Liver (tissue), 9 donors: Measurements from ENCODE around the gene ELK1. TPM values are rescaled to one million over a fixed set of nuclear protein-coding genes. Genes with fewer than 3 reads are reported as not detected.
"Not testable (repeated sequence)": the region's sequence is repeated elsewhere in the genome, so short reads cannot be mapped to it uniquely, and the experiment has no call there.

ENCODE experiments used
- DNase-seq: peaks from one replicate; pipeline ENCODE4 v3.0.0-alpha.2; 2017; ENCODE audit warnings: low spot score
- H3K27ac ChIP-seq, 2 donors: one replicate each; pipeline ENCODE4 v1.7.0; 2013; ENCODE audit warnings: inconsistent platforms in 2 of 2, low read length in 2 of 2, control low read depth in 1 of 2, low read depth in 1 of 2, mild to moderate bottlenecking in 1 of 2
- H3K27me3 ChIP-seq, 4 donors: one replicate each; pipeline versions ENCODE4 v1.6.1 to v1.7.0; 2013; ENCODE audit warnings: low read length in 3 of 4, inconsistent platforms in 1 of 4, mild to moderate bottlenecking in 1 of 4, moderate library complexity in 1 of 4; ENCODE audit not compliant: control insufficient read depth in 4 of 4, insufficient read depth in 4 of 4
- H3K36me3 ChIP-seq, 4 donors: one replicate each; pipeline versions ENCODE4 v1.6.1 to v1.7.0; 2013; ENCODE audit warnings: low read length in 3 of 4, mild to moderate bottlenecking in 3 of 4, low read depth in 1 of 4, moderate library complexity in 1 of 4; ENCODE audit not compliant: control insufficient read depth in 4 of 4, insufficient read depth in 3 of 4
- H3K4me1 ChIP-seq, 4 donors: one replicate each; pipeline versions ENCODE4 v1.6.1 to v1.7.0; 2013; ENCODE audit warnings: low read length in 3 of 4, mild to moderate bottlenecking in 3 of 4, moderate library complexity in 1 of 4; ENCODE audit not compliant: control insufficient read depth in 4 of 4, insufficient read depth in 4 of 4
- H3K4me3 ChIP-seq, 3 donors: one replicate each; pipeline versions ENCODE4 v1.6.1 to v1.7.0; 2013; ENCODE audit warnings: low read length in 3 of 3, control low read depth in 1 of 3, low read depth in 1 of 3, mild to moderate bottlenecking in 1 of 3
- H3K9ac ChIP-seq, 2 donors: one replicate each; pipeline ENCODE4 v1.7.0; 2013; ENCODE audit warnings: low read length in 2 of 2, mild to moderate bottlenecking in 2 of 2, moderate library complexity in 2 of 2, control low read depth in 1 of 2, low read depth in 1 of 2
- H3K9me3 ChIP-seq, 4 donors: one replicate each; pipeline versions ENCODE4 v1.6.1 to v1.7.0; 2013; ENCODE audit warnings: low read length in 3 of 4; ENCODE audit not compliant: control insufficient read depth in 4 of 4
- EGR1 ChIP-seq, 2 donors: IDR thresholded peaks; 2 replicates each; pipeline ENCODE4 v1.6.1; 2016 to 2018; ENCODE audit warnings: antibody characterized with exemption in 2 of 2, low read depth in 2 of 2
- FOXA2 ChIP-seq: IDR thresholded peaks from 2 replicates; pipeline ENCODE4 v1.6.1; 2016; ENCODE audit warnings: antibody characterized with exemption
- GABPA ChIP-seq, 2 donors: IDR thresholded peaks in 1 of 2; conservative IDR thresholded peaks in 1 of 2; 2 replicates each; pipeline ENCODE4 v1.6.1; 2016; ENCODE audit warnings: antibody characterized with exemption in 2 of 2, mild to moderate bottlenecking in 1 of 2, moderate library complexity in 1 of 2
- HNF4A ChIP-seq, 2 donors: conservative IDR thresholded peaks; 2 replicates each; pipeline ENCODE4 v1.6.1; 2016; ENCODE audit warnings: antibody characterized with exemption in 2 of 2, mild to moderate bottlenecking in 2 of 2
- HNF4G ChIP-seq: IDR thresholded peaks from 2 replicates; pipeline ENCODE4 v1.6.1; 2016; ENCODE audit warnings: antibody characterized with exemption
- JUND ChIP-seq, 2 donors: IDR thresholded peaks; 2 replicates each; pipeline ENCODE4 v1.6.1; 2016; ENCODE audit warnings: antibody characterized with exemption in 2 of 2
- NR2F2 ChIP-seq: IDR thresholded peaks from 2 replicates; pipeline ENCODE4 v1.6.1; 2016; ENCODE audit warnings: antibody characterized with exemption
- RAD21 ChIP-seq, 2 donors: IDR thresholded peaks; 2 replicates each; pipeline ENCODE4 v1.6.1; 2016; ENCODE audit warnings: antibody characterized with exemption in 2 of 2, mild to moderate bottlenecking in 2 of 2
- RXRA ChIP-seq, 2 donors: IDR thresholded peaks; 2 replicates each; pipeline ENCODE4 v1.6.1; 2017 to 2018; ENCODE audit warnings: antibody characterized with exemption in 2 of 2, mild to moderate bottlenecking in 1 of 2
- SP1 ChIP-seq: IDR thresholded peaks from 2 replicates; pipeline ENCODE4 v1.6.1; 2018; ENCODE audit warnings: antibody characterized with exemption, mild to moderate bottlenecking
- TAF1 ChIP-seq: conservative IDR thresholded peaks from 2 replicates; pipeline ENCODE4 v1.6.1; 2016; ENCODE audit warnings: antibody characterized with exemption, mild to moderate bottlenecking
- YY1 ChIP-seq: IDR thresholded peaks from 2 replicates; pipeline ENCODE4 v1.6.1; 2016; ENCODE audit warnings: antibody characterized with exemption, mild to moderate bottlenecking
- WGBS: extraction: QIAGEN DNeasy Blood & Tissue Kit; methylation state at CpG from one replicate; pipeline ENCODE4 v1.1.7; 2013; 5-methylcytosine and 5-hydroxymethylcytosine counted together
- polyA plus RNA-seq, 2 donors: library from polyadenylated mRNA; stranded (reverse) in 1 of 2; unstranded in 1 of 2; fragments of 200-250 nt in 1 of 2; fragments of >200 nt in 1 of 2; fragmentation: Nextera tagmentation in 1 of 2; extraction: Ambion mirVana in 1 of 2; gene quantifications; one replicate each; pipeline versions ENCODE4 v1.2.1 to v1.2.3, GENCODE V29; 2013 to 2015
- total RNA-seq, 2 donors: library from RNA; depleted of rRNA; stranded (reverse); fragments of >200 nt; gene quantifications; one replicate each; pipeline ENCODE4 v1.2.3, GENCODE V29; 2014
- TF ChIP-seq, protein P1 (sequence below): IDR thresholded peaks from 2 replicates; pipeline ENCODE4 v1.6.1; 2016; ENCODE audit warnings: antibody characterized with exemption
- TF ChIP-seq, protein P2 (sequence below): IDR thresholded peaks from 2 replicates; pipeline ENCODE4 v1.6.1; 2016; ENCODE audit warnings: antibody characterized with exemption, mild to moderate bottlenecking
- TF ChIP-seq, protein P3 (sequence below): IDR thresholded peaks from 2 replicates; pipeline ENCODE4 v1.6.1; 2016; ENCODE audit warnings: antibody characterized with exemption
- TF ChIP-seq, protein P4 (sequence below): fragments of 150-350 bp; IDR thresholded peaks from 2 replicates; pipeline ENCODE4 v1.5.1; 2017; ENCODE audit warnings: improper control_type of control experiment, low read depth, low read length; ENCODE audit not compliant: missing input control
- TF ChIP-seq, protein P5 (sequence below): IDR thresholded peaks from 2 replicates; pipeline ENCODE4 v1.6.1; 2016; ENCODE audit warnings: antibody characterized with exemption
- donor health status: healthy.
- donor health status: healthy.
- donor health status: healthy.
- donor health status: healthy.
- donor health status: healthy.

ELK1 gene
- total and polyA plus RNA-seq, 4 donors: 6.2 to 20.2 (median 11.6) TPM

DNA sequence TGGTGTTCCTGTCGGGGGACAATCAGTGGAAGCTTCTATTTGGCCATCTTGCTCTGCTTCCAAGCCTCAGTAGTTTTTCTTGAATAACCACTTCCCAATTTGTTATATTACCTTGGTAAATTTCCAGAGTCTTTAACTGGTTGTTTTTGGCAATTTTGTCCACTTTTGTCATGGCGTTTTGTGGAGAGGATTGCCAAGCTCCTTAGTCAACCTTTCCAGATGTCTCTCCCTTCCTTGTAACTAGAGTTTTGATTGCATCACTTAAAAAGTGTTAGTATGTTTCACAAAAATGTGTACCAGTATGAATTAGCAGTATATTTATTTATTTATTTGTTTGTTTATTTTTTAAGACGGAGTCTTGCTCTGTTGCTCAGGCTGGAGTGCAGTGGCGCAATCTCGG, 24.4 kb upstream of the ELK1 start:
- no peak for TF ChIP-seq NR2F2
- no peak for TF ChIP-seq GABPA (IDR thresholded peaks at IDR 0.05 in 1 of 2, conservative IDR thresholded peaks at IDR 0.05 in 1 of 2)
- TF ChIP-seq, protein P1, sequence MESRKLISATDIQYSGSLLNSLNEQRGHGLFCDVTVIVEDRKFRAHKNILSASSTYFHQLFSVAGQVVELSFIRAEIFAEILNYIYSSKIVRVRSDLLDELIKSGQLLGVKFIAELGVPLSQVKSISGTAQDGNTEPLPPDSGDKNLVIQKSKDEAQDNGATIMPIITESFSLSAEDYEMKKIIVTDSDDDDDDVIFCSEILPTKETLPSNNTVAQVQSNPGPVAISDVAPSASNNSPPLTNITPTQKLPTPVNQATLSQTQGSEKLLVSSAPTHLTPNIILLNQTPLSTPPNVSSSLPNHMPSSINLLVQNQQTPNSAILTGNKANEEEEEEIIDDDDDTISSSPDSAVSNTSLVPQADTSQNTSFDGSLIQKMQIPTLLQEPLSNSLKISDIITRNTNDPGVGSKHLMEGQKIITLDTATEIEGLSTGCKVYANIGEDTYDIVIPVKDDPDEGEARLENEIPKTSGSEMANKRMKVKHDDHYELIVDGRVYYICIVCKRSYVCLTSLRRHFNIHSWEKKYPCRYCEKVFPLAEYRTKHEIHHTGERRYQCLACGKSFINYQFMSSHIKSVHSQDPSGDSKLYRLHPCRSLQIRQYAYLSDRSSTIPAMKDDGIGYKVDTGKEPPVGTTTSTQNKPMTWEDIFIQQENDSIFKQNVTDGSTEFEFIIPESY: no peak
- no peak for TF ChIP-seq JUND (IDR thresholded peaks at IDR 0.05)
- TF ChIP-seq RAD21 (IDR thresholded peaks at IDR 0.05): no peak
- TF ChIP-seq HNF4A (conservative IDR thresholded peaks at IDR 0.05): no peak
- no peak for TF ChIP-seq HNF4G
- no peak for TF ChIP-seq RXRA (IDR thresholded peaks at IDR 0.05)
- no peak for TF ChIP-seq TAF1
- no peak for TF ChIP-seq SP1
- TF ChIP-seq, protein P2, sequence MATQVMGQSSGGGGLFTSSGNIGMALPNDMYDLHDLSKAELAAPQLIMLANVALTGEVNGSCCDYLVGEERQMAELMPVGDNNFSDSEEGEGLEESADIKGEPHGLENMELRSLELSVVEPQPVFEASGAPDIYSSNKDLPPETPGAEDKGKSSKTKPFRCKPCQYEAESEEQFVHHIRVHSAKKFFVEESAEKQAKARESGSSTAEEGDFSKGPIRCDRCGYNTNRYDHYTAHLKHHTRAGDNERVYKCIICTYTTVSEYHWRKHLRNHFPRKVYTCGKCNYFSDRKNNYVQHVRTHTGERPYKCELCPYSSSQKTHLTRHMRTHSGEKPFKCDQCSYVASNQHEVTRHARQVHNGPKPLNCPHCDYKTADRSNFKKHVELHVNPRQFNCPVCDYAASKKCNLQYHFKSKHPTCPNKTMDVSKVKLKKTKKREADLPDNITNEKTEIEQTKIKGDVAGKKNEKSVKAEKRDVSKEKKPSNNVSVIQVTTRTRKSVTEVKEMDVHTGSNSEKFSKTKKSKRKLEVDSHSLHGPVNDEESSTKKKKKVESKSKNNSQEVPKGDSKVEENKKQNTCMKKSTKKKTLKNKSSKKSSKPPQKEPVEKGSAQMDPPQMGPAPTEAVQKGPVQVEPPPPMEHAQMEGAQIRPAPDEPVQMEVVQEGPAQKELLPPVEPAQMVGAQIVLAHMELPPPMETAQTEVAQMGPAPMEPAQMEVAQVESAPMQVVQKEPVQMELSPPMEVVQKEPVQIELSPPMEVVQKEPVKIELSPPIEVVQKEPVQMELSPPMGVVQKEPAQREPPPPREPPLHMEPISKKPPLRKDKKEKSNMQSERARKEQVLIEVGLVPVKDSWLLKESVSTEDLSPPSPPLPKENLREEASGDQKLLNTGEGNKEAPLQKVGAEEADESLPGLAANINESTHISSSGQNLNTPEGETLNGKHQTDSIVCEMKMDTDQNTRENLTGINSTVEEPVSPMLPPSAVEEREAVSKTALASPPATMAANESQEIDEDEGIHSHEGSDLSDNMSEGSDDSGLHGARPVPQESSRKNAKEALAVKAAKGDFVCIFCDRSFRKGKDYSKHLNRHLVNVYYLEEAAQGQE: no peak
- TF ChIP-seq, protein P3, sequence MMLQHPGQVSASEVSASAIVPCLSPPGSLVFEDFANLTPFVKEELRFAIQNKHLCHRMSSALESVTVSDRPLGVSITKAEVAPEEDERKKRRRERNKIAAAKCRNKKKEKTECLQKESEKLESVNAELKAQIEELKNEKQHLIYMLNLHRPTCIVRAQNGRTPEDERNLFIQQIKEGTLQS: no peak
- TF ChIP-seq YY1: no peak
- TF ChIP-seq, protein P4, sequence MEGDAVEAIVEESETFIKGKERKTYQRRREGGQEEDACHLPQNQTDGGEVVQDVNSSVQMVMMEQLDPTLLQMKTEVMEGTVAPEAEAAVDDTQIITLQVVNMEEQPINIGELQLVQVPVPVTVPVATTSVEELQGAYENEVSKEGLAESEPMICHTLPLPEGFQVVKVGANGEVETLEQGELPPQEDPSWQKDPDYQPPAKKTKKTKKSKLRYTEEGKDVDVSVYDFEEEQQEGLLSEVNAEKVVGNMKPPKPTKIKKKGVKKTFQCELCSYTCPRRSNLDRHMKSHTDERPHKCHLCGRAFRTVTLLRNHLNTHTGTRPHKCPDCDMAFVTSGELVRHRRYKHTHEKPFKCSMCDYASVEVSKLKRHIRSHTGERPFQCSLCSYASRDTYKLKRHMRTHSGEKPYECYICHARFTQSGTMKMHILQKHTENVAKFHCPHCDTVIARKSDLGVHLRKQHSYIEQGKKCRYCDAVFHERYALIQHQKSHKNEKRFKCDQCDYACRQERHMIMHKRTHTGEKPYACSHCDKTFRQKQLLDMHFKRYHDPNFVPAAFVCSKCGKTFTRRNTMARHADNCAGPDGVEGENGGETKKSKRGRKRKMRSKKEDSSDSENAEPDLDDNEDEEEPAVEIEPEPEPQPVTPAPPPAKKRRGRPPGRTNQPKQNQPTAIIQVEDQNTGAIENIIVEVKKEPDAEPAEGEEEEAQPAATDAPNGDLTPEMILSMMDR: no peak
- TF ChIP-seq EGR1 (IDR thresholded peaks at IDR 0.05; ENCODE audit: low read depth in 2 of 2): no peak
- TF ChIP-seq, protein P5, sequence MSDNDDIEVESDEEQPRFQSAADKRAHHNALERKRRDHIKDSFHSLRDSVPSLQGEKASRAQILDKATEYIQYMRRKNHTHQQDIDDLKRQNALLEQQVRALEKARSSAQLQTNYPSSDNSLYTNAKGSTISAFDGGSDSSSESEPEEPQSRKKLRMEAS: no peak
- TF ChIP-seq FOXA2: no peak

DNA sequence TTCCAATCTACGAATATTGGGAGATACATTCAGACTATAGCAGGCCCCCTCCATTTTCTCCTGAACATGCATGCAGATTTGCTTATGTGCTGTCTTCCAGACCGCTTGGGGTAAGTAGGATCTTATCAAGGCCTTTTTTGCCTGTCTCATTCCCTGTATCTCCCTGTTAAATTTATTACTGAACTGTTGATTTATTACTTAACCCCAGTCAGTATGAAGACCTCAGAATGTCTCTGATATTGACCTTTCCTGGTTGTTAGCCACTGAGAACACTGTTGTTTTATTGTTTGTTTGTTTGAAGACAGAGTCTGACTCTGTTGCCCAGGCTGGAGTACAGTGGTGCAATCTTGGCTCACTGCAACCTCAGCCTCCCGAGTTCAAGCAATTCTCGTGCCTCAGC, 15.4 kb upstream of the ELK1 start:
- not testable (repeated sequence) for H3K36me3 ChIP-seq, H3K9ac ChIP-seq, H3K27ac ChIP-seq, H3K9me3 ChIP-seq, H3K4me1 ChIP-seq, H3K4me3 ChIP-seq, DNase-seq, H3K27me3 ChIP-seq
- 96% methylated on average over 4 of the region's 4 CpGs for WGBS

More for the DNA sequence above, 24.4 kb upstream of the ELK1 start:
- no peaks in the 10 kb centered on the region for H3K27me3 ChIP-seq
- DNase-seq: no peak
- no peak overlapping the region for H3K9ac ChIP-seq
- no peak overlapping the region for H3K4me3 ChIP-seq
- 80% methylated on average over 5 of the region's 5 CpGs for WGBS
- H3K9me3 ChIP-seq: no peaks in the 10 kb centered on the region
- no peaks in the 10 kb centered on the region for H3K36me3 ChIP-seq
- no peaks in the 10 kb centered on the region for H3K4me1 ChIP-seq
- H3K27ac ChIP-seq: no peak overlapping the region
